SK-N-SH treated with all-trans-retinoic acid at 6 μM for 48 hours (cell line): Measurements from ENCODE around the gene GRIK2.
A peak's percentile ranks its signal among the peaks of the same experiment; 100 is the strongest.

Experiments used
- ATAC-seq: fragments of 200-7000 bp; cut with Tn5 transposase; 3 replicates; pipeline ENCODE4 v1.9.1; 2020; ENCODE audit warnings: mild to moderate bottlenecking, moderate library complexity
- ARNTL ChIP-seq: fragments of 450-650 bp; formaldehyde crosslinking; IDR thresholded peaks from 2 replicates; pipeline ENCODE4 v1.5.0; 2020; ENCODE audit warnings: low read depth, mild to moderate bottlenecking, moderate library complexity, borderline replicate concordance
- BACH2 ChIP-seq: fragments of 250-450 bp; sonication (Bioruptor Pico); IDR thresholded peaks from 2 replicates; pipeline ENCODE4 v1.9.0; 2021; ENCODE audit warnings: mild to moderate bottlenecking, borderline replicate concordance
- CSDC2 ChIP-seq: fragments of 250-450 bp; sonication (Bioruptor Pico); IDR thresholded peaks from 2 replicates; pipeline ENCODE4 v1.5.0; 2020; ENCODE audit warnings: mild to moderate bottlenecking, moderate library complexity
- ESRRG ChIP-seq: fragments of 250-450 bp; sonication (Bioruptor Pico); IDR thresholded peaks from 2 replicates; pipeline ENCODE4 v1.6.1; 2021; ENCODE audit warnings: mild to moderate bottlenecking
- GLIS3 ChIP-seq: fragments of 250-450 bp; sonication (Bioruptor Pico); IDR thresholded peaks from 2 replicates; pipeline ENCODE4 v1.5.0; 2020; ENCODE audit warnings: mild to moderate bottlenecking, moderate library complexity
- ISL1 ChIP-seq: fragments of 250-450 bp; sonication (Bioruptor Pico); IDR thresholded peaks from 2 replicates; pipeline ENCODE4 v2.1.2; 2022; ENCODE audit warnings: mild to moderate bottlenecking, moderate library complexity
- PPARA ChIP-seq: fragments of 250-450 bp; sonication (Bioruptor Pico); IDR thresholded peaks from 2 replicates; pipeline ENCODE4 v1.5.0; 2020; ENCODE audit warnings: mild to moderate bottlenecking, borderline replicate concordance
- RARB ChIP-seq: fragments of 250-450 bp; sonication (Bioruptor Pico); IDR thresholded peaks from 2 replicates; pipeline ENCODE4 v1.8.0; 2021; ENCODE audit warnings: mild to moderate bottlenecking, moderate library complexity
- SNAI2 ChIP-seq: fragments of 250-450 bp; sonication (Bioruptor Pico); IDR thresholded peaks from 2 replicates; pipeline ENCODE4 v1.5.0; 2020; ENCODE audit warnings: mild to moderate bottlenecking, moderate library complexity
- TCF4 ChIP-seq: fragments of 250-450 bp; sonication (Bioruptor Pico); IDR thresholded peaks from 2 replicates; pipeline ENCODE4 v1.8.0; 2021; ENCODE audit warnings: mild to moderate bottlenecking, moderate library complexity, borderline replicate concordance
- TOX ChIP-seq: fragments of 250-450 bp; sonication (Bioruptor Pico); IDR thresholded peaks from 2 replicates; pipeline ENCODE4 v1.8.0; 2021; ENCODE audit warnings: mild to moderate bottlenecking, moderate library complexity, borderline replicate concordance
- ZC3H10 ChIP-seq: fragments of 250-450 bp; sonication (Bioruptor Pico); IDR thresholded peaks from 2 replicates; pipeline ENCODE4 v1.5.1; 2021; ENCODE audit warnings: mild to moderate bottlenecking, moderate library complexity
- ZFP3 ChIP-seq: fragments of 250-450 bp; sonication (Bioruptor Pico); IDR thresholded peaks from 2 replicates; pipeline ENCODE4 v1.5.0; 2020; ENCODE audit warnings: mild to moderate bottlenecking, moderate library complexity
- ZFP30 ChIP-seq: fragments of 450-650 bp; formaldehyde crosslinking; IDR thresholded peaks from 2 replicates; pipeline ENCODE4 v1.5.0; 2022; ENCODE audit warnings: mild to moderate bottlenecking, moderate library complexity
- ZNF565 ChIP-seq: fragments of 450-650 bp; formaldehyde crosslinking; conservative IDR thresholded peaks from 2 replicates; pipeline ENCODE4 v1.5.0; 2020; ENCODE audit warnings: low read depth, mild to moderate bottlenecking, moderate library complexity
- ZNF70 ChIP-seq: fragments of 450-650 bp; formaldehyde crosslinking; IDR thresholded peaks from 2 replicates; pipeline ENCODE4 v1.5.0; 2020; ENCODE audit warnings: mild to moderate bottlenecking, moderate library complexity
- ZNF8 ChIP-seq: fragments of 450-650 bp; formaldehyde crosslinking; IDR thresholded peaks from 2 replicates; pipeline ENCODE4 v1.5.0; 2020; ENCODE audit warnings: mild to moderate bottlenecking, moderate library complexity
- TF ChIP-seq, protein P1 (sequence below): fragments of 250-450 bp; sonication (Bioruptor Pico); IDR thresholded peaks from 2 replicates; pipeline ENCODE4 v1.8.0; 2021; ENCODE audit warnings: low read depth, mild to moderate bottlenecking, moderate library complexity, borderline replicate concordance
- TF ChIP-seq, protein P2 (sequence below): fragments of 250-450 bp; sonication (Bioruptor Pico); IDR thresholded peaks from 2 replicates; pipeline ENCODE4 v1.8.0; 2020; ENCODE audit warnings: mild to moderate bottlenecking, moderate library complexity, borderline replicate concordance
- TF ChIP-seq, protein P3 (sequence below): fragments of 250-450 bp; sonication (Bioruptor Pico); IDR thresholded peaks from 2 replicates; pipeline ENCODE4 v1.5.1; 2021; ENCODE audit warnings: mild to moderate bottlenecking, moderate library complexity
- TF ChIP-seq, protein P4 (sequence below): fragments of 250-450 bp; sonication (Bioruptor Pico); IDR thresholded peaks from 2 replicates; pipeline ENCODE4 v1.5.1; 2020; ENCODE audit warnings: low read depth, mild to moderate bottlenecking, moderate library complexity

Gene GRIK2

DNA sequence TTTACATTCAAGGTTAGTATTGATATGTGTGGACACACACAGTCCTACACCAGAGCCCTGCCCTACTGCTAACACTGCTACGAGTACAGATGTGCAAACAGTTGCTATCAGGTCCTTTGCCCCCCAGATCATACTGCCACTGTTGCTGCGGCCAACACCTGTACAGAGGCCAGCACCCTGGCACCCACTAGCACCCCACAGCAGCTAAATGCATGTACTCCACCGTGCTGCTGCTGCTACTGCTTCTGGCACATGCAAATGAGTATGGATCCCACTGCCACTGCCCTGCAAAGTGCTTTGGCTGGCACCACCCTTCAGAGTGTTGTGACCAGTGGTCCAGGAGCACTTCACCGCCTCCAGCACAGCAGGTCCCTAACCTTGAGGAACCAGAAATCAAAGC, 621.9 kb downstream of the GRIK2 start (continued):
- TF ChIP-seq, protein P1, sequence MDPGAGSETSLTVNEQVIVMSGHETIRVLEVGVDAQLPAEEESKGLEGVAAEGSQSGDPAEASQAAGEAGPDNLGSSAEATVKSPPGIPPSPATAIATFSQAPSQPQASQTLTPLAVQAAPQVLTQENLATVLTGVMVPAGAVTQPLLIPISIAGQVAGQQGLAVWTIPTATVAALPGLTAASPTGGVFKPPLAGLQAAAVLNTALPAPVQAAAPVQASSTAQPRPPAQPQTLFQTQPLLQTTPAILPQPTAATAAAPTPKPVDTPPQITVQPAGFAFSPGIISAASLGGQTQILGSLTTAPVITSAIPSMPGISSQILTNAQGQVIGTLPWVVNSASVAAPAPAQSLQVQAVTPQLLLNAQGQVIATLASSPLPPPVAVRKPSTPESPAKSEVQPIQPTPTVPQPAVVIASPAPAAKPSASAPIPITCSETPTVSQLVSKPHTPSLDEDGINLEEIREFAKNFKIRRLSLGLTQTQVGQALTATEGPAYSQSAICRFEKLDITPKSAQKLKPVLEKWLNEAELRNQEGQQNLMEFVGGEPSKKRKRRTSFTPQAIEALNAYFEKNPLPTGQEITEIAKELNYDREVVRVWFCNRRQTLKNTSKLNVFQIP (CRISPR knock-in tag), result no peak

DNA sequence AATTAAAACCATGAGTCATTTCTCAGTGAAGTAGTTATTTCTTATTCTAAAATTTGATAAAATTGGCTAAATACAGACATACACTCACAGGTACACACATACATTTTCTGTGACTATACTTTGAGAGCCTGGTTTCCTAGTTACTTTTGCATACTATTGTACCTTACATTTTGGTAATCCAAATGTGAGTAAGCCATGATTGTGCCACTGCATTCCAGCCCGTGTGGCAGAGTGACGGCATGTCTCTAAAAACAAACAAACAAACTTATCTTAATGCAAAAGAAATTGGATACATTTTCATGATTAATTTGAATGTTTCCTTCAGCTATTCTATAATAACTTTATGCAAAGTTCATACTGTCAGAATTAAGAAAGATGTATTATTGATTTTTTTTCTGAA, 628.8 kb downstream of the GRIK2 start:
- no peak for TF ChIP-seq ZNF70
- TF ChIP-seq ISL1, result no peak
- no peak for TF ChIP-seq TOX (CRISPR knock-in tag)
- TF ChIP-seq ZC3H10 (CRISPR knock-in tag), result no peak
- no peak for TF ChIP-seq RARB (CRISPR knock-in tag)
- ATAC-seq, result no peak

DNA sequence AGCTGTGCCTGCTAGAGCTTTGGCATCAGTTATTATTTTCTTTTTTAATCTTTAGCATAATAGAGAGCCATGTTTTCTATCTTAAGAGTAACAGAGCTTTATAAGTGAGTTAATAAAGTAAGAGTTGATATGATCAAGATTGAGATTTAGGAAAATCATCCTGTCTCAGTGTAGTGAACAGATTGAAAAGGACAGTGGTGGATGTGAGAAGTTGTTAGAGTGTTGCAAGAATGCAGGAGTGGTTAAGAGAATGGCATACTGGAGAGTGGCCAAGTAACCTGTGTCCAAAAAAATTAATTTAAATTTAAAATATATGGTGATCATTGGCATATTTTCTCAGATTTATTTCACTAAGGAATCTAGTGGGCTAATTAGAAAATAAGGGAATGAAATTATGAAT, 629.3 kb downstream of the GRIK2 start:
- TF ChIP-seq ISL1 (peak; percentile 65), PPARA (CRISPR knock-in tag) (no peak)
- TF ChIP-seq, protein P2, sequence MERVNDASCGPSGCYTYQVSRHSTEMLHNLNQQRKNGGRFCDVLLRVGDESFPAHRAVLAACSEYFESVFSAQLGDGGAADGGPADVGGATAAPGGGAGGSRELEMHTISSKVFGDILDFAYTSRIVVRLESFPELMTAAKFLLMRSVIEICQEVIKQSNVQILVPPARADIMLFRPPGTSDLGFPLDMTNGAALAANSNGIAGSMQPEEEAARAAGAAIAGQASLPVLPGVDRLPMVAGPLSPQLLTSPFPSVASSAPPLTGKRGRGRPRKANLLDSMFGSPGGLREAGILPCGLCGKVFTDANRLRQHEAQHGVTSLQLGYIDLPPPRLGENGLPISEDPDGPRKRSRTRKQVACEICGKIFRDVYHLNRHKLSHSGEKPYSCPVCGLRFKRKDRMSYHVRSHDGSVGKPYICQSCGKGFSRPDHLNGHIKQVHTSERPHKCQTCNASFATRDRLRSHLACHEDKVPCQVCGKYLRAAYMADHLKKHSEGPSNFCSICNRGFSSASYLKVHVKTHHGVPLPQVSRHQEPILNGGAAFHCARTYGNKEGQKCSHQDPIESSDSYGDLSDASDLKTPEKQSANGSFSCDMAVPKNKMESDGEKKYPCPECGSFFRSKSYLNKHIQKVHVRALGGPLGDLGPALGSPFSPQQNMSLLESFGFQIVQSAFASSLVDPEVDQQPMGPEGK (CRISPR knock-in tag), result 0 out of 2 replicates have a peak, but pooled peaks have one; percentile 19
- no peak for ATAC-seq

DNA sequence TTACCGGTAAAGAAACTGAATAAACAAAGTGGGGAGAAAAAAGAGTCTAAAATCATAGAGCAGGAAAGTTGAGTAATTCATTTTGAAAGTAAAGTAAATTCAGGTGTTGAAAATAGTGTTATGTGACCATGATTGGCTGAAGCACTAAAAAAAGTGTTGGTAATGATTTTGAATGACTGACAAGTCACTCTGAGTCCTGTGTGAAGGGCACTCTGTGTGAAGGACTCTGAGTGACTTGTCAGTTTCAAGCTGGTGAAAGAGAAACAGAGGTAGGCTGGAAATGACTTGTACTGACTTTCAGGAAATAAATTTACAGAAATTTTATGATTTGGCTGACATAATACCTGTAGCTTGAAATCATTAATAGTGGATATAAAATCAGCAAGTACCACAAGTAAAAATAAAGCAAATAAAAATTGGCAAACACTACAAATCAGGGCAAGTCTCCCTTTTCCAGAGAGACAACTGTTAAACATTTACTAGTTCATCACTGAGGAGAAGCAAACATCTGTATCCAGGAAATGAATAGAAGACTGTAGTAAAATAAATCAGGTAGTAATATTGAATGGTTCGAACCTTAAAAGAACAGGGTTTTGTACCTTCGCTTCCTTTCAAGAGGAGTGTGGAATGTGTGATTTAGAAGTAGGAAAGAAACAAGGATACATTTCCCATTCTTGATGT, 630.6 kb downstream of the GRIK2 start:
- no peak for ATAC-seq
- TF ChIP-seq ZC3H10 (CRISPR knock-in tag), result no peak
- no peak for TF ChIP-seq GLIS3
- TF ChIP-seq ZFP3, result no peak
- TF ChIP-seq, protein P2 (CRISPR knock-in tag), result no peak
- TF ChIP-seq, protein P1 (CRISPR knock-in tag), result no peak
- no peak for TF ChIP-seq RARB (CRISPR knock-in tag)
- TF ChIP-seq ZNF8 (CRISPR knock-in tag), result no peak
- TF ChIP-seq ARNTL (CRISPR knock-in tag), result no peak
- no peak for TF ChIP-seq ZNF565 (CRISPR knock-in tag)
- TF ChIP-seq BACH2 (CRISPR knock-in tag), result no peak

DNA sequence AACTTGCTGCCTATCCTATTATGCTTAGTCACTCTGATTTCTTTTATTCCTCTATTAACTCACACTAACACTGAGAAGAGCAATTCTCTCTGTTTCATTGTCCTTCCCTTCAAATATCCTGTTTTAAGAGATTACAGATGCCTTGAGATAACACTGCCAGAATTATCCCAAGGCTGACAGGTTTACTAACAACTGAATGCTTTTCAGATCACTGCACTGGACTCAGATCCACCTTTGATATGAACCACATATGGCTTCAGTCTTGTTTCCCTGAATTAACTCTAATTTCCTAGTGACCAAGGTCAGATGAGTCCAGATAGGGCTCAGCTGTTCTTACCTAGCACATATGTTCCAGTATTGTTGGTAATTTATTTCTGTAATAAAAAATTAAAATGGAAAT, 633.1 kb downstream of the GRIK2 start:
- ATAC-seq, result no peak
- TF ChIP-seq TOX (CRISPR knock-in tag) (no peak), ZNF70 (no peak), TCF4 (CRISPR knock-in tag) (peak; percentile 95), ARNTL (CRISPR knock-in tag) (0 out of 2 replicates have a peak, but pooled peaks have one; percentile 25), GLIS3 (no peak), ZFP30 (CRISPR knock-in tag) (no peak), RARB (CRISPR knock-in tag) (no peak), CSDC2 (CRISPR knock-in tag) (no peak), SNAI2 (CRISPR knock-in tag) (no peak), PPARA (CRISPR knock-in tag) (no peak), ZNF8 (CRISPR knock-in tag) (peak; percentile 33; the same call in 1 of the 2 replicates), ESRRG (CRISPR knock-in tag) (no peak), ZFP3 (no peak), ZNF565 (CRISPR knock-in tag) (no peak), BACH2 (CRISPR knock-in tag) (no peak; the same call in 1 of the 2 replicates)
- TF ChIP-seq, protein P3, sequence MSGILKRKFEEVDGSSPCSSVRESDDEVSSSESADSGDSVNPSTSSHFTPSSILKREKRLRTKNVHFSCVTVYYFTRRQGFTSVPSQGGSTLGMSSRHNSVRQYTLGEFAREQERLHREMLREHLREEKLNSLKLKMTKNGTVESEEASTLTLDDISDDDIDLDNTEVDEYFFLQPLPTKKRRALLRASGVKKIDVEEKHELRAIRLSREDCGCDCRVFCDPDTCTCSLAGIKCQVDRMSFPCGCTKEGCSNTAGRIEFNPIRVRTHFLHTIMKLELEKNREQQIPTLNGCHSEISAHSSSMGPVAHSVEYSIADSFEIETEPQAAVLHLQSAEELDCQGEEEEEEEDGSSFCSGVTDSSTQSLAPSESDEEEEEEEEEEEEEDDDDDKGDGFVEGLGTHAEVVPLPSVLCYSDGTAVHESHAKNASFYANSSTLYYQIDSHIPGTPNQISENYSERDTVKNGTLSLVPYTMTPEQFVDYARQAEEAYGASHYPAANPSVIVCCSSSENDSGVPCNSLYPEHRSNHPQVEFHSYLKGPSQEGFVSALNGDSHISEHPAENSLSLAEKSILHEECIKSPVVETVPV (CRISPR knock-in tag), result 0 out of 2 replicates have a peak, but pooled peaks have one; percentile 25
- TF ChIP-seq, protein P4, sequence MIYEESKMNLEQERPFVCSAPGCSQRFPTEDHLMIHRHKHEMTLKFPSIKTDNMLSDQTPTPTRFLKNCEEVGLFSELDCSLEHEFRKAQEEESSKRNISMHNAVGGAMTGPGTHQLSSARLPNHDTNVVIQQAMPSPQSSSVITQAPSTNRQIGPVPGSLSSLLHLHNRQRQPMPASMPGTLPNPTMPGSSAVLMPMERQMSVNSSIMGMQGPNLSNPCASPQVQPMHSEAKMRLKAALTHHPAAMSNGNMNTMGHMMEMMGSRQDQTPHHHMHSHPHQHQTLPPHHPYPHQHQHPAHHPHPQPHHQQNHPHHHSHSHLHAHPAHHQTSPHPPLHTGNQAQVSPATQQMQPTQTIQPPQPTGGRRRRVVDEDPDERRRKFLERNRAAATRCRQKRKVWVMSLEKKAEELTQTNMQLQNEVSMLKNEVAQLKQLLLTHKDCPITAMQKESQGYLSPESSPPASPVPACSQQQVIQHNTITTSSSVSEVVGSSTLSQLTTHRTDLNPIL (CRISPR knock-in tag), result no peak
- TF ChIP-seq, protein P2 (CRISPR knock-in tag), result no peak
